GM18520 (cell line): Measurements from ENCODE around the gene PRRG1.
"Not testable (repeated sequence)": the region's sequence is repeated elsewhere in the genome, so short reads cannot be mapped to it uniquely, and the experiment has no call there.

ENCODE experiments used
- ATAC-seq: cut with Tn5 transposase; IDR thresholded peaks from one replicate; pipeline ENCODE4 v1.9.1; 2021; ENCODE audit not compliant: unreplicated experiment

Gene PRRG1

DNA sequence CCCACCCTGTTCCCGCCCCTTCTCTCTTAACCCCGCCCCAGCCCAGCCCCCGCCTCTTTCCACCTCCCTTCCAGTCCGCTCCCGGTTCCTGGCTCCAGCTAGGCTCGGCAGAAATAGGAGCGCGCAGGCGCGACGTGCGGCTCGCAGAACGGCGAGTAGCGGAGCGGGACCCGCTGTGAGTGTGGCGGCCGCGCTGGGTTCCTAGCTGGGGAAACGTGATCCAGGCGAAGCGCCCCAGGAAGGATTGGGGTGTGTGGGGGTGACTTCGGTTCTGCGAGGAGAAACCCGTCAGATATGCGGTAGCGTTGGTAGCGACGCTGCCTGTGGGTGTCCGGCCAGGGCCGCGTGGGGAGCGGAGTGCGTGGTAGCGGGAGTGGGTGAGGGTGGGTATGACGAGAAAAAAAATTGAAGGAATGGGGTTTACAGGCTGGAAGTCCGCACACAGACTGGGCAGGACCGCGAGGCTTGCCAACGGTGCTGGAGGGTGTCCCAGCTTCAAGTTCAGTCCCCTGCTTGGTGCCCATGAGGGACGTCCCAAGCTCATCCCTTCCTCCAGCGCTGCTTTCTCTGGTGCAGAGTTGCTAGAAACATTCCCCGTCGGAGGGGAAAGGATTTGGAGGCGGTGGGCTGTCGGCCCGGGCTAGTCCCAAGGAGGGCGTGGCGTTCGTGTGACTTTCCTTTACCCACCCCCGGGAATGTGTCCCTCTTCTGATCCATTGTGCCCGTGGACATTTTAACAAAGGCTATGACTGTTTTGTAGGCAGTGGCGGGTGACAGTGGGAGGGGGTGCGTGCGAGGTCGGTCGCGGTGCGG, at the start of gene PRRG1:
Gene PRRG1, plus strand, starts transcription at position 144 of the 813 bp plus-strand sequence. CDS start 56,886 bp downstream, outside the sequence.
- ATAC-seq: no peak

- ATAC-seq: no peak
These were observed 46.6 kb upstream of the PRRG1 start for GRCh38 chrX:37302569-37302968.

GRCh38 chrX:37305238-37305637, 43.9 kb upstream of the PRRG1 start:
- not testable (repeated sequence) for ATAC-seq

DNA sequence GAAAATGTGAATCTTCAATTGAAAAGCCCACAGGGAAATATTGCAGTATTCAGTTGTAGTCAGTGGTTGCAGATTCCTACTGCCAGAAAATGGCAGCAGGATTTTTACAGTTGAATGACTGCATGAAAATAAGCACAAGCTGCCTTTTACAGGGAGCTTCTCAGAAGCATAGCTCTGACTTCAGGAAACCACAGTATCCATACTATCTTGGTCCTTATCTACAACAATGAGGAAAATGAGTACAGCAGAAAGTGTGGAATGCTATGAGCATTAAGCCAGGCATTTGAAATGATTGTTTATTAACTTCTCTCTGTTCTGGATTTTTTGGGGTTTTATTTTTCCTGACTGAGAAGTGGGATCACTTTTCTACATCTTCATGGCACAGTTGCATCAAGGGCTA, 34.6 kb upstream of the PRRG1 start:
- ATAC-seq: no peak

GRCh38 chrX:37315511-37316248, 33.5 kb upstream of the PRRG1 start:
- ATAC-seq: no peak

DNA sequence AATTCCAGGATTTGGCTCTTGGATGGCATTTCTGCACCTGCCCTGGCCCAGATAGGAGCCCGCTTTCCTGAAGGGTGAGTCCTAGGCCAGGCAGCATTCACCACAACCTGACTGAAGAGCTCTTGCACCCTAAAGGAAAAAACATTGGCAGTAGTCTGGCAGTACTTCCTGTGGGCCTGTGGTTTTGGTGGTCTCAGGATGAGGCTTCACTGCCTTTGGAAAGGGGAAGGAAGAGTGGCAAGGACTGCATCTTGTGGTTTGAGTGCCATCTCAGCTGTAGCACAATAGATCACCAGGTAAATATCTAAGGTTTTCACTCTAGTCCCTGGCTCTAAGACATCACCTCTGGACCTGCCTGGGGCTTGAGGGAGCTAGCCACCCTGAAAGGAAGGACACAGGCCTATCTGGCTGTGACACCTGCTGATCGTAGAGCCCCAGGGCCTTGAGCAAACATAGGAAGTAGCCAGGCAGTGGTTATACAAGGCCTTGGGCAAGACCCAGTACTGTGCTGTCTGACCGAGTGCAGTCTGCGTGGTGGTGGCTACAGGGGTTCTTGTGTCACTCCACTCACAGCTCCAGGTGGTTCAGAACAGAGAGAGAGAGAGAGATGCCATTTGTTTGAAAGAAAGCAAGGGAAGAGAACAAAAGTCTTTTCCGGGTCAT, 28.5 kb upstream of the PRRG1 start:
- ATAC-seq: no peak

DNA sequence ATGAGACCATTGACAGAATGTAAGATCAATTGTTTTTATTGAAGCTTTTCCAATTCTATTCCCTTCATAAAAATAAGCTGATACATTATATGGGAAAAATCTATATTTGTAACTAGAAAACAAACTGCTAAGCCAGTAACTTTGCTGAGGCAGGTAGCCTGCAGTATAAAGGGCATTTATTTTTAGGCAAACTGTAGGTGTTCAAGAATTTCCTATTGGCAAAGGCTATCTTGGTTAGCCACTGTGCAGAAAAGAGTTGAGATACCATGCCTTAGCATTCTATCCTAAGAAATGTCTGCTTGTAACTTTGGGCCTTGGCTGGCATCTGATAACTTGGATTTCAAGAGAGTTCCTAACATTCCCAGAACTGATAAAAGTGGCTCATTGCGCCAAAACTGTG, 18.5 kb upstream of the PRRG1 start:
- no peak for ATAC-seq

DNA sequence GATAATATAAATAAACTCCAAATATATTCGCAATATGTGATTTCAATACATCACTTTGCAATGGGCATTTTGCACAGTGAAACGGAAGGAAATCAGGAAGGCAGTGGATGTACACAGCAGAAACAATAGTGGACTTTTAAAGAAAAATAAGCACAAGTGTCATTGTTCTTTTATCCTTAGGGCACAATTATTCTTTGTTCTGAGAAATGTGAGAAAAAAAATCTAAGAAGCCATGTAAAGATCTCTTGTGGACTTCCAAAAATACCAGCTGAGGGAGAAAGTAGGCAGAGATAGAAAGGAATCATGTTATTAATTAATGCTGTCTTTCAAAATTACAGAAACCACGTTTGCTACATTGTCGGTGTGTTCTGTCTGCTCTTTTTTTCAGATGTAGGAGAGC, 17.6 kb upstream of the PRRG1 start:
- ATAC-seq: no peak

GRCh38 chrX:37332055-37332454, 17.1 kb upstream of the PRRG1 start:
- no peak for ATAC-seq

- no peak for ATAC-seq
These were observed 16.0 kb upstream of the PRRG1 start for GRCh38 chrX:37332987-37333658.

DNA sequence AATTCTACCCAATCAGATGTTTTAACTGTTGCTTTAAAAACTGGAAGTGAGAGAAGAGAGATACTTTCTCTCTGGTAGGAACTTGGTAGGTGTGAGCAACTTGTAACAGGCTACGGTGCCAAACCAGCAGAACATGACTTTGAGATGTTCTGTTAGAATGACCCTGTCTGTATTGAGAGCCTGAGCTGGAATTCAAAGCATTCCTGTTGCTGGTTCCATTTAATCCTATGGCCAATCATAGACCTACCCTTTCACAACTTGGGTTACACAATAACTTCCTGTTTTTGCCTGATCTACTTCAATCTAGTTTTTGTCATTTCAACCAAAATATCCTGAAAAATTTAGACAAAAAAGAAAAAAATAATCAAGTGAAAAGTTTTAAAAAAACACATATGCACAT, 1.7 kb upstream of the PRRG1 start:
- ATAC-seq: no peak

- ATAC-seq: no peak
These were observed 763 bp upstream of the PRRG1 start for GRCh38 chrX:37348231-37348970.

GRCh38 chrX:37348971-37349220, 268 bp upstream of the PRRG1 start:
- no peak for ATAC-seq

- no peak for ATAC-seq
These were observed 836 bp downstream of the PRRG1 start for GRCh38 chrX:37350034-37350365.

GRCh38 chrX:37353646-37354045, 4.5 kb downstream of the PRRG1 start:
- ATAC-seq: no peak

DNA sequence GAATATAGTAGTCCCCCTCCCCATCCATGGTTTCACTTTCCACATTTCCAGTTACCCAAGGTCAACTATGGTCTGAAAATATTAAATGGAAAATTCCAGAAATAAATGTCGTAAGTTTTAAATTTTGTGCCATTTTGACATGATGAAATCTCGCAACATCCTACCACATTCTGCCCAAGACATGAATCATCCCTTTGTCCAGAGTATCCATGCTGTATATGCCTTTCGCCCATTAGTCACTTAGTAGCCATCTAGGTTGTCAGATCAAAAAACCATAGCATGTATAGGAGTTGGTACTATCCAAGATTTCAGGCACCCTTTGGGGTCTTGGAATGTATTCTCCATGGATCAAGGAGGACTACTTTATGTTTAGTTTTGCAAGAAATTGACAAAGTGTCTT, 8.3 kb downstream of the PRRG1 start:
- no peak for ATAC-seq

DNA sequence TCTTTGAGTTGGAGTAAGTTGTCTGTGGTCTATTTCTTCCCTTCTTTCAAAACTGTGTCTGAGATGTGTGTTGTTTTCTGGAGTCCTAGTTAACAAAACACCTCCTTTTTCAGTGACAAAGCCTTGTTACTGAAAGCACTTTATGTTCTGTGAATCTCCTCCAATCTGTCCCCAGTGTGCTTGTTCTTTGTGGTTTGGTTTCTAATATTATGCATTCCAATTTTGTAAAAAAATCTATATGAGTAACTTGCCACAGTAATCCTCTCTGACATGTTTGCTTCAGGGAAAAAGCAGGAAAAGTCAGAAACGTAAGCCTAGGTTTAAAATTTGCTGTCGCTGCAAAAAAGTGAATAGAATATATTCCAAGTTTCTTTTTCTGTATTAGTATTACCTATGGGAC, 12.4 kb downstream of the PRRG1 start:
- ATAC-seq: no peak

DNA sequence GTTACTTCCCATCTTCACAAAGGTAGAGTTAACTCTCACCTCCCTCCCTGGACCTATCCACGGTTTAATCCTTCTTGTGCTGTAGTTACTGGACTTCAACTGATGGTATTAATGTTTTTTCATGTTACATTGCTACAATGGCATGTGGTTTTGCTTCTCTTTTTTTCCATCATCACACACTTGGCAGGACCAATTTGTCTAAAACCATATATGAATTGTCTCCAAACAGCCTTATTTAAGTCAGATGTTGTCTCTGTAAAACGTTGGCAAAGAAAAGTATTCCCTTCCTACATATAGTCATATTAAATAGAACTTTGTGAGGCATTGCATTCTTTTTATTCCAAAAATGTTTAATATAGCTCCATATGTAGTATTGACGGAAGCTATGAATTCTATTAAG, 15.5 kb downstream of the PRRG1 start:
- ATAC-seq: no peak

DNA sequence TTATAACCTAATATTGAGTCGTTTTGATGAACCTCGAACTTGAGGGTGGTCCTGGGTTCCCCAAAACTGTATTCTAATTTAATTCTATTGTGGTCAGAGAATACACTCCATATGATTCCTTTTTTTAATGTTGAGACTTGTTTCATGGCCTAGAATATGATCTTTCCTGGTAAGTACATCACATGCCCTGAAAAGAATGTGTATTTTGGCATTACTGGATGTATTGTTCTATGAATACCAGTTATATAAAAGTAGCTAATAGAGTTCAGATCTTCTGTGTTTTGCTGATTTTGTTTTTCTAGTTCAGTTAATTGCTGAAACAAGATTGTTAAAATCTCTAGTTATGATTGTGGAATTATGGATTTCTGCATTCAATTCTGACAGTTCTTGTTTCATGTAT, 18.8 kb downstream of the PRRG1 start:
- ATAC-seq: no peak

GRCh38 chrX:37370499-37371141, 21.5 kb downstream of the PRRG1 start:
- no peak for ATAC-seq

GRCh38 chrX:37371578-37371991, 22.4 kb downstream of the PRRG1 start:
- no peak for ATAC-seq
